WI38 (cell line): Measurements from ENCODE around the gene CCDC92.

ENCODE experiments used
- H3K4me3 ChIP-seq: 2 replicates; pipeline ENCODE4 v1.5.1; 2011; ENCODE audit warnings: low read depth, mild to moderate bottlenecking, control low read depth, low read length
- TF ChIP-seq, protein P1 (sequence below): IDR thresholded peaks from 2 replicates; pipeline ENCODE4 v1.5.1; 2012; ENCODE audit warnings: low read depth, mild to moderate bottlenecking, control low read depth, low read length

CCDC92 gene

DNA sequence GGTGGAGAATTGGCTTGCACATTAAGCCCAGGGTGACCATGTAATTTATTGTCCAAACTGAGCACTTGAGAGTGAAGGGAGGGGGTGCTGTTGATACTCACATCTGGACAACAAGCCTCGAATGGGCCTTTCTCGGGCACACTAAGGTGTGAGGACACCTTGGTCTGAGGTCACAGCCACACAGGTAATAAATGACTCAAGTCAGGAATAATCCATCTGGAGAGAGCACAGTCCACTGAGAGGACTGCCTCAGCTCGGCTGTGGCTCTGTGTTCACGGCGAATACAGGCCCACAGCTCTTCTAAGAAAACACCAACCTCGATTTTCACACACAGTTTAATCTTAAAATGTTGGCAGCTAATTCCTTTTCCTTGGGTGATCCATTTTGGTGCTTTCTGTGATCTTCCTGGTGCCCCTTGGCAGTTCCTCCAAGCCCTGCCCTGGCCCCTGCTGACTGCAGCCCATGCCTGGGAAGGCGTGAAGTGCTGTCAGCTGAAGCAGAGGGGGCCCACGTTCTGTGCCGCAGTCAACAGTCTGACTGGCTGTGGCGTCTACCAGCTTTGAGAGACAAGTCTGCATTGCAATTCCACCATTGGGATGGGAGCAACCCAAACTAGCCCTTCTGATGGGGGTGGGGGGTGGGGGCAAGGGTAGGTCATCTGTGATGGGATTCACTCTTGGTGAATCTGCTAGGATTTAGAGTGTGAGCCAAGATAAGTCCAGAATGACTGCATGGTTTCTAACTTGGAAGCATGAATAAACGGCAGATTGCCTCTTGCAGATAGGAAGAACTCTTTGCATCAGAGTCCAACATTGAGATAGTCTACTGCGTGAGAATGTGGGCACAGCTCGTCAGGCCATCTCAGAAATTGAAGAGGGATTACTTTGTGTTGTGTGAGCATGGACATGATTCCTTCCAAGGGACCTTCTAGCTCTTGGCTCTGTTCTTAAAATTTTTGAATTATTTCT lies 43.1 kb upstream of the CCDC92 start:
- TF ChIP-seq, protein P1, sequence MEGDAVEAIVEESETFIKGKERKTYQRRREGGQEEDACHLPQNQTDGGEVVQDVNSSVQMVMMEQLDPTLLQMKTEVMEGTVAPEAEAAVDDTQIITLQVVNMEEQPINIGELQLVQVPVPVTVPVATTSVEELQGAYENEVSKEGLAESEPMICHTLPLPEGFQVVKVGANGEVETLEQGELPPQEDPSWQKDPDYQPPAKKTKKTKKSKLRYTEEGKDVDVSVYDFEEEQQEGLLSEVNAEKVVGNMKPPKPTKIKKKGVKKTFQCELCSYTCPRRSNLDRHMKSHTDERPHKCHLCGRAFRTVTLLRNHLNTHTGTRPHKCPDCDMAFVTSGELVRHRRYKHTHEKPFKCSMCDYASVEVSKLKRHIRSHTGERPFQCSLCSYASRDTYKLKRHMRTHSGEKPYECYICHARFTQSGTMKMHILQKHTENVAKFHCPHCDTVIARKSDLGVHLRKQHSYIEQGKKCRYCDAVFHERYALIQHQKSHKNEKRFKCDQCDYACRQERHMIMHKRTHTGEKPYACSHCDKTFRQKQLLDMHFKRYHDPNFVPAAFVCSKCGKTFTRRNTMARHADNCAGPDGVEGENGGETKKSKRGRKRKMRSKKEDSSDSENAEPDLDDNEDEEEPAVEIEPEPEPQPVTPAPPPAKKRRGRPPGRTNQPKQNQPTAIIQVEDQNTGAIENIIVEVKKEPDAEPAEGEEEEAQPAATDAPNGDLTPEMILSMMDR: no peak
- H3K4me3 ChIP-seq: no peak overlapping the region

DNA sequence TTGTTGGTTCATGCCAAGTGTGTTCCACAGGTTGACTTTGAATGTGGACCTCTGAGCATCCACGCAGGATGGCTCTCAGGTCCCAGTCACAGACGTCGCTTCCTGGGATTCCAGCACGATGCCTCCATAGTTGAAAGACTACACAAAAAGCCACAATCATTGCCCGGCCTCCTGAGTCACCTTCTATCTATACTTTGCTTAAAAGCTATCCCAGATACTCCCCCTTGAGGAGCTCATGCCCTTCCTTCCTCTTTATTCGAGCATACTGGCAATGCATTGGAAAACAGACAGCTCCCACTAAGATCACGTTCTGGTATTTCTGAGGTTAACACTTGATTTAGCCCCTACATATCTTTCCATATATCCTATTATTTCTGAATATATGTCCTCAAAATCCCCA lies 40.4 kb upstream of the CCDC92 start:
- no peak overlapping the region for H3K4me3 ChIP-seq
- TF ChIP-seq, protein P1: no peak

DNA sequence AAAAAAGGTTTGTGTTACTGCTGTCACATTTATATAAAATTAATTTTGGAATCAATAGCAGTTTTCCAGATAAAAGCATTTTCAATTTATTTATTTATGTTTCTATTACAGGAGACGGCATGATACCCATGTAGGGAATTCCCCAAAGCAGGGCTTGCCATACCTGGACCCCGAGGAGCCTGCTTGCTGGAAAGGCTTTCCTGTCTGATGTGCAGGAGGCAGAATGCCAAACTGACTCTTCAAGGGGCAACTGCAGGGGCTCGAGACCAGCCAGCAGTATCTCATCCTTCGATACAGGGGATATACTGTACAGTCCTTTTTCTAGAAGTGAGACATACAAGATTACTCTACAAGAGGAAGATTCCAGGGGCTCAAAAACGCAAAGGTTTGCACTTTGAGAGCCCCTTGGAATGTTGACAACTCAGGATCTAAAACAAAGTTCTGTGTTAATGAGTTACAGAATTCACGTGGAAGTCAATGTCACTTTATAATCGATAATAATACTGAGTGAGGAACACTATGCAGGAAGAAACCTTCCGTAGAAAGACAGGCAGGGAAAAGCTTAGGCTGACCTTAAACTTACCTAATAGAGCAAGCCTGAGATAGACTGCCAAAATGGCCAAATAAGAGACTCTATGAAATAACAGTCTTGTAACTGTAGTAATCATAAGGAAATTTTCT lies 38.9 kb upstream of the CCDC92 start:
- no peak overlapping the region for H3K4me3 ChIP-seq
- TF ChIP-seq, protein P1: no peak

DNA sequence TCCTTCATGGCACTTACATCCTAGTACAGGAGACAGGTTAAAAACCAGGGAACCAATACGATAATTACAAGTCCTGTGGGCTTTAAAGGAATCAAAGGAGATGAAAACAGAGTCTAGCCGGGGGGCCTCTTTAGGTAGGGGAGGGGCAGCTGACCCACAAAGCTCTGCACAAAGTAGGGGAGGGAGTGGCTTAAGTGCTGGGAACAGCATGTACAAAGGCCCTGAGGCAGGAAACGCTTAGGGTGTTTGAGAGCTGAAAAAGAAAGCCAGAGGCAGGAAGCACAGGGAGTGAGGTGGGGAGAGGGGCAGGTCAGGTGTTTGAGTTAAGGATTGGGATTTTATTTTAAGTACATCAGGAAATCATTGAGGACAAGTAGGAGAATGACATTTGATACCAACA lies 38.1 kb upstream of the CCDC92 start:
- TF ChIP-seq, protein P1: no peak
- no peak overlapping the region for H3K4me3 ChIP-seq

DNA sequence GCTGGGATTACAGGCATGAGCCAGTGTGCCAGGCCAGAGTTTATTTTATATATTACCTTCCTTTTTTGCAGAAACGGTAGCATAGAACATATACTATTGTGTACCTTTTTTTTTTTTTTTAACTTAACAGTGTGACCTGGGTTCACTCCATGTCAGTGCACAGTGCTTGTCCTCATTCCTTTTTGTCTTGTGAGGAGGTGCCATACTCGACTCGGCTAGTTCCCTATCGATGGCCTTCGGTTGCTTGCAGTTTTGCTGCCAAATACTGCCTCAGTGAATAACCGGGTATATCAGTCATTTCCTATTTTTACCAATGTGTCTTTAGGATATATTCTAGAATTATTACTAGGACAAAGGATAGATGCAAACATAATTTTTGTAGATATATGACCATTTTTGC lies 37.1 kb upstream of the CCDC92 start:
- TF ChIP-seq, protein P1: no peak
- H3K4me3 ChIP-seq: no peak overlapping the region

DNA sequence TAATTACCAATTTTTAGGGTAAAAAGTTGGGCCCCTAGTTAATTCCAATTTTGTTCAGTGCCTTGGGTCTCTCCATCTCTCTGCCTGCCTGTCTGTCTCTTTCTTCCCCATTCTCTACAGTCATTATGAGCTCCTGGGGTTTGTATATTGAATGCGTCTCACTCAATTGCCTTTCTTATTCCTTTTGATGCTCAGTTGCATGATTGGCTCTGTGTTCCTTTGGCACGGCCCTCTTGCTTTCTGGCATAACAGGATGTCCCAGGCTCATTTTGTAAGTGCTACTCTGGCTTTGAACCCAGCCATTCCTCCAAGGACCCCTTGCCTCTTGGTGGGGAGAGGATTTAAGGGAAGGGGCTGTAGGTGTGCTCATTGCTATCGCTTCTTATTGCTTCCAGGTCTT lies 36.0 kb upstream of the CCDC92 start:
- TF ChIP-seq, protein P1: no peak

More for the DNA sequence above, 36.0 kb upstream of the CCDC92 start:
- no peak overlapping the region for H3K4me3 ChIP-seq
